Ammon's horn (tissue), 1 donor: Measurements from ENCODE around the gene NID2.

ENCODE experiments used
- DNase-seq: peaks from one replicate; pipeline ENCODE4 v3.0.0-alpha.2; 2016; ENCODE audit warnings: low spot score

Gene NID2

GRCh38 chr14:52068615-52069306 is at the start of gene NID2:
TSS of gene NID2 (minus strand) at chr14:52069059. CDS start at chr14:52068994, 65 bp downstream.
- DNase-seq = peak; percentile 55

- DNase-seq = no peak
Measured at GRCh38 chr14:52117111-52117832, 48.4 kb upstream of the NID2 start.

- no peak for DNase-seq
Measured at GRCh38 chr14:52115286-52115685, 46.4 kb upstream of the NID2 start.

- DNase-seq = no peak
Measured at GRCh38 chr14:52112336-52113018, 43.6 kb upstream of the NID2 start.

GRCh38 chr14:52111583-52111982 is 42.7 kb upstream of the NID2 start:
- no peak for DNase-seq

GRCh38 chr14:52110441-52111086 is 41.7 kb upstream of the NID2 start:
- no peak for DNase-seq

- DNase-seq = no peak
Measured at GRCh38 chr14:52108823-52109222, 40.0 kb upstream of the NID2 start.

GRCh38 chr14:52106840-52107239 is 38.0 kb upstream of the NID2 start:
- no peak for DNase-seq

GRCh38 chr14:52103416-52103815 is 34.6 kb upstream of the NID2 start:
- DNase-seq = no peak

GRCh38 chr14:52095794-52096193 is 26.9 kb upstream of the NID2 start:
- no peak for DNase-seq

- DNase-seq = no peak
Measured at GRCh38 chr14:52095336-52095735, 26.5 kb upstream of the NID2 start.

GRCh38 chr14:52094546-52095271 is 25.9 kb upstream of the NID2 start:
- no peak for DNase-seq

- DNase-seq = no peak
Measured at GRCh38 chr14:52091928-52092327, 23.1 kb upstream of the NID2 start.

- DNase-seq = no peak
Measured at GRCh38 chr14:52090936-52091335, 22.1 kb upstream of the NID2 start.

- no peak for DNase-seq
Measured at GRCh38 chr14:52089218-52089617, 20.4 kb upstream of the NID2 start.

GRCh38 chr14:52086711-52087110 is 17.9 kb upstream of the NID2 start:
- DNase-seq = no peak

GRCh38 chr14:52082903-52083302 is 14.0 kb upstream of the NID2 start:
- DNase-seq = no peak

GRCh38 chr14:52081964-52082363 is 13.1 kb upstream of the NID2 start:
- no peak for DNase-seq

- no peak for DNase-seq
Measured at GRCh38 chr14:52080808-52081755, 12.2 kb upstream of the NID2 start.

- no peak for DNase-seq
Measured at GRCh38 chr14:52080158-52080800, 11.4 kb upstream of the NID2 start.
